SK-N-SH treated with all-trans-retinoic acid at 6 μM for 48 hours (cell line): ENCODE results near the gene C16orf46.

ENCODE experiments used
- ARNTL ChIP-seq: fragments of 450-650 bp; formaldehyde crosslinking; IDR thresholded peaks from 2 replicates; pipeline ENCODE4 v1.5.0; 2020; ENCODE audit warnings: low read depth, mild to moderate bottlenecking, moderate library complexity, borderline replicate concordance
- BACH2 ChIP-seq: fragments of 250-450 bp; sonication (Bioruptor Pico); IDR thresholded peaks from 2 replicates; pipeline ENCODE4 v1.9.0; 2021; ENCODE audit warnings: mild to moderate bottlenecking, borderline replicate concordance
- RARB ChIP-seq: fragments of 250-450 bp; sonication (Bioruptor Pico); IDR thresholded peaks from 2 replicates; pipeline ENCODE4 v1.8.0; 2021; ENCODE audit warnings: mild to moderate bottlenecking, moderate library complexity
- ZC3H10 ChIP-seq: fragments of 250-450 bp; sonication (Bioruptor Pico); IDR thresholded peaks from 2 replicates; pipeline ENCODE4 v1.5.1; 2021; ENCODE audit warnings: mild to moderate bottlenecking, moderate library complexity
- ZFP3 ChIP-seq: fragments of 250-450 bp; sonication (Bioruptor Pico); IDR thresholded peaks from 2 replicates; pipeline ENCODE4 v1.5.0; 2020; ENCODE audit warnings: mild to moderate bottlenecking, moderate library complexity
- ZFP30 ChIP-seq: fragments of 450-650 bp; formaldehyde crosslinking; IDR thresholded peaks from 2 replicates; pipeline ENCODE4 v1.5.0; 2022; ENCODE audit warnings: mild to moderate bottlenecking, moderate library complexity
- TF ChIP-seq, protein P1 (sequence below): fragments of 250-450 bp; sonication (Bioruptor Pico); IDR thresholded peaks from 2 replicates; pipeline ENCODE4 v1.5.0; 2020; ENCODE audit warnings: mild to moderate bottlenecking, moderate library complexity

GRCh38 chr16:81121474-81121990 lies 44.5 kb upstream of the C16orf46 start:
- TF ChIP-seq ZFP30 (no peak), BACH2 (CRISPR knock-in tag) (no peak), ZC3H10 (CRISPR knock-in tag) (no peak), ZFP3 (CRISPR knock-in tag) (no peak), RARB (CRISPR knock-in tag) (no peak), ARNTL (no peak)
- TF ChIP-seq, protein P1, sequence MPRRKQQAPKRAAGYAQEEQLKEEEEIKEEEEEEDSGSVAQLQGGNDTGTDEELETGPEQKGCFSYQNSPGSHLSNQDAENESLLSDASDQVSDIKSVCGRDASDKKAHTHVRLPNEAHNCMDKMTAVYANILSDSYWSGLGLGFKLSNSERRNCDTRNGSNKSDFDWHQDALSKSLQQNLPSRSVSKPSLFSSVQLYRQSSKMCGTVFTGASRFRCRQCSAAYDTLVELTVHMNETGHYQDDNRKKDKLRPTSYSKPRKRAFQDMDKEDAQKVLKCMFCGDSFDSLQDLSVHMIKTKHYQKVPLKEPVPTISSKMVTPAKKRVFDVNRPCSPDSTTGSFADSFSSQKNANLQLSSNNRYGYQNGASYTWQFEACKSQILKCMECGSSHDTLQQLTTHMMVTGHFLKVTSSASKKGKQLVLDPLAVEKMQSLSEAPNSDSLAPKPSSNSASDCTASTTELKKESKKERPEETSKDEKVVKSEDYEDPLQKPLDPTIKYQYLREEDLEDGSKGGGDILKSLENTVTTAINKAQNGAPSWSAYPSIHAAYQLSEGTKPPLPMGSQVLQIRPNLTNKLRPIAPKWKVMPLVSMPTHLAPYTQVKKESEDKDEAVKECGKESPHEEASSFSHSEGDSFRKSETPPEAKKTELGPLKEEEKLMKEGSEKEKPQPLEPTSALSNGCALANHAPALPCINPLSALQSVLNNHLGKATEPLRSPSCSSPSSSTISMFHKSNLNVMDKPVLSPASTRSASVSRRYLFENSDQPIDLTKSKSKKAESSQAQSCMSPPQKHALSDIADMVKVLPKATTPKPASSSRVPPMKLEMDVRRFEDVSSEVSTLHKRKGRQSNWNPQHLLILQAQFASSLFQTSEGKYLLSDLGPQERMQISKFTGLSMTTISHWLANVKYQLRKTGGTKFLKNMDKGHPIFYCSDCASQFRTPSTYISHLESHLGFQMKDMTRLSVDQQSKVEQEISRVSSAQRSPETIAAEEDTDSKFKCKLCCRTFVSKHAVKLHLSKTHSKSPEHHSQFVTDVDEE (CRISPR knock-in tag): no peak
